ENCODE results near the gene STAT5B.
"Not testable (repeated sequence)": the region's sequence is repeated elsewhere in the genome, so short reads cannot be mapped to it uniquely, and the experiment has no call there.

STAT5B gene

GRCh38 chr17:42268236-42268635 is 8.0 kb downstream of the STAT5B start:
- Histone ChIP-seq H3K36me3 (ENCODE audit: control insufficient read depth, insufficient read depth, low read length) (no peaks in the 10 kb centered on the region), H3K9ac (ENCODE audit: low read length) (no peak overlapping the region), H3K4me3 (ENCODE audit: low read length) (no peak overlapping the region), H3K27ac (ENCODE audit: low read depth, low read length) (no peak overlapping the region), H3K4me1 (ENCODE audit: control insufficient read depth, insufficient read depth, low read length) (peaks cover 13% of the 10 kb centered on the region), H3K27me3 (ENCODE audit: control insufficient read depth, insufficient read depth, low read length) (no peaks in the 10 kb centered on the region)

- Histone ChIP-seq H3K27me3 (ENCODE audit: control insufficient read depth, insufficient read depth, low read length) (no peaks in the 10 kb centered on the region), H3K36me3 (ENCODE audit: control insufficient read depth, insufficient read depth, low read length) (no peaks in the 10 kb centered on the region), H3K27ac (ENCODE audit: low read depth, low read length) (no peak overlapping the region), H3K9ac (ENCODE audit: low read length) (no peak overlapping the region), H3K4me3 (ENCODE audit: low read length) (no peak overlapping the region), H3K4me1 (ENCODE audit: control insufficient read depth, insufficient read depth, low read length) (peaks cover 13% of the 10 kb centered on the region)
Observed at GRCh38 chr17:42266918-42267766, 9.0 kb downstream of the STAT5B start.

- Histone ChIP-seq H3K27ac (ENCODE audit: low read depth, low read length) (no peak overlapping the region), H3K4me3 (ENCODE audit: low read length) (no peak overlapping the region), H3K4me1 (ENCODE audit: control insufficient read depth, insufficient read depth, low read length) (peaks cover 10% of the 10 kb centered on the region), H3K27me3 (ENCODE audit: control insufficient read depth, insufficient read depth, low read length) (no peaks in the 10 kb centered on the region), H3K9ac (ENCODE audit: low read length) (no peak overlapping the region), H3K36me3 (ENCODE audit: control insufficient read depth, insufficient read depth, low read length) (no peaks in the 10 kb centered on the region)
Observed at GRCh38 chr17:42266462-42266861, 9.7 kb downstream of the STAT5B start.

GRCh38 chr17:42264366-42264765 is 11.8 kb downstream of the STAT5B start:
- not testable (repeated sequence) for H3K27me3 ChIP-seq (ENCODE audit: control insufficient read depth, insufficient read depth, low read length); H3K27ac ChIP-seq (ENCODE audit: low read depth, low read length); H3K9ac ChIP-seq (ENCODE audit: low read length); H3K36me3 ChIP-seq (ENCODE audit: control insufficient read depth, insufficient read depth, low read length); H3K4me3 ChIP-seq (ENCODE audit: low read length); H3K4me1 ChIP-seq (ENCODE audit: control insufficient read depth, insufficient read depth, low read length)

- no peak overlapping the region for H3K27ac ChIP-seq (ENCODE audit: low read depth, low read length)
- no peaks in the 10 kb centered on the region for H3K4me1 ChIP-seq (ENCODE audit: control insufficient read depth, insufficient read depth, low read length)
- H3K9ac ChIP-seq (ENCODE audit: low read length) = no peak overlapping the region
- no peak overlapping the region for H3K4me3 ChIP-seq (ENCODE audit: low read length)
- no peaks in the 10 kb centered on the region for H3K36me3 ChIP-seq (ENCODE audit: control insufficient read depth, insufficient read depth, low read length)
- no peaks in the 10 kb centered on the region for H3K27me3 ChIP-seq (ENCODE audit: control insufficient read depth, insufficient read depth, low read length)
Observed at GRCh38 chr17:42260318-42260717, 15.9 kb downstream of the STAT5B start.

- Histone ChIP-seq H3K4me1 (ENCODE audit: control insufficient read depth, insufficient read depth, low read length) (peaks cover 2% of the 10 kb centered on the region), H3K4me3 (ENCODE audit: low read length) (no peak overlapping the region), H3K9ac (ENCODE audit: low read length) (no peak overlapping the region), H3K27ac (ENCODE audit: low read depth, low read length) (no peak overlapping the region), H3K27me3 (ENCODE audit: control insufficient read depth, insufficient read depth, low read length) (no peaks in the 10 kb centered on the region), H3K36me3 (ENCODE audit: control insufficient read depth, insufficient read depth, low read length) (no peaks in the 10 kb centered on the region)
Observed at GRCh38 chr17:42255445-42255844, 20.7 kb downstream of the STAT5B start.

GRCh38 chr17:42253578-42253977 is 22.6 kb downstream of the STAT5B start:
- Histone ChIP-seq H3K27me3 (ENCODE audit: control insufficient read depth, insufficient read depth, low read length) (no peaks in the 10 kb centered on the region), H3K4me3 (ENCODE audit: low read length) (no peak overlapping the region), H3K9ac (ENCODE audit: low read length) (no peak overlapping the region), H3K27ac (ENCODE audit: low read depth, low read length) (no peak overlapping the region), H3K4me1 (ENCODE audit: control insufficient read depth, insufficient read depth, low read length) (peaks cover 7% of the 10 kb centered on the region), H3K36me3 (ENCODE audit: control insufficient read depth, insufficient read depth, low read length) (no peaks in the 10 kb centered on the region)

GRCh38 chr17:42252597-42253550 is 23.3 kb downstream of the STAT5B start:
- Histone ChIP-seq H3K27me3 (ENCODE audit: control insufficient read depth, insufficient read depth, low read length) (no peaks in the 10 kb centered on the region), H3K9ac (ENCODE audit: low read length) (no peak overlapping the region), H3K4me1 (ENCODE audit: control insufficient read depth, insufficient read depth, low read length) (peaks cover 10% of the 10 kb centered on the region), H3K36me3 (ENCODE audit: control insufficient read depth, insufficient read depth, low read length) (no peaks in the 10 kb centered on the region), H3K4me3 (ENCODE audit: low read length) (no peak overlapping the region), H3K27ac (ENCODE audit: low read depth, low read length) (peak overlapping the region; percentile 43)

- H3K4me3 ChIP-seq (ENCODE audit: low read length) = no peak overlapping the region
- no peak overlapping the region for H3K9ac ChIP-seq (ENCODE audit: low read length)
- no peak overlapping the region for H3K27ac ChIP-seq (ENCODE audit: low read depth, low read length)
- H3K27me3 ChIP-seq (ENCODE audit: control insufficient read depth, insufficient read depth, low read length) = no peaks in the 10 kb centered on the region
- peaks cover 10% of the 10 kb centered on the region for H3K4me1 ChIP-seq (ENCODE audit: control insufficient read depth, insufficient read depth, low read length)
- no peaks in the 10 kb centered on the region for H3K36me3 ChIP-seq (ENCODE audit: control insufficient read depth, insufficient read depth, low read length)
Observed at GRCh38 chr17:42251115-42251514, 25.1 kb downstream of the STAT5B start.

GRCh38 chr17:42249681-42250446 is 26.3 kb downstream of the STAT5B start:
- Histone ChIP-seq H3K27me3 (ENCODE audit: control insufficient read depth, insufficient read depth, low read length) (no peaks in the 10 kb centered on the region), H3K4me3 (ENCODE audit: low read length) (no peak overlapping the region), H3K9ac (ENCODE audit: low read length) (no peak overlapping the region), H3K4me1 (ENCODE audit: control insufficient read depth, insufficient read depth, low read length) (peaks cover 10% of the 10 kb centered on the region), H3K27ac (ENCODE audit: low read depth, low read length) (no peak overlapping the region), H3K36me3 (ENCODE audit: control insufficient read depth, insufficient read depth, low read length) (no peaks in the 10 kb centered on the region)

GRCh38 chr17:42248351-42249179 is 27.6 kb downstream of the STAT5B start:
- Histone ChIP-seq H3K4me3 (ENCODE audit: low read length) (peak overlapping the region; percentile 61), H3K27ac (ENCODE audit: low read depth, low read length) (peak overlapping the region; percentile 85), H3K36me3 (ENCODE audit: control insufficient read depth, insufficient read depth, low read length) (no peaks in the 10 kb centered on the region), H3K9ac (ENCODE audit: low read length) (no peak overlapping the region), H3K27me3 (ENCODE audit: control insufficient read depth, insufficient read depth, low read length) (no peaks in the 10 kb centered on the region), H3K4me1 (ENCODE audit: control insufficient read depth, insufficient read depth, low read length) (peaks cover 9% of the 10 kb centered on the region)

Data from rectal smooth muscle tissue (tissue), 1 donor.